GM21825 (cell line): ENCODE results near the gene DGAT2L6.
"Not testable (repeated sequence)": the region's sequence is repeated elsewhere in the genome, so short reads cannot be mapped to it uniquely, and the experiment has no call there.

Source experiments
- ATAC-seq: cut with Tn5 transposase; IDR thresholded peaks from one replicate; pipeline ENCODE4 v1.9.1; 2021; ENCODE audit warnings: mild to moderate bottlenecking, moderate library complexity; ENCODE audit not compliant: unreplicated experiment

DGAT2L6 gene

GRCh38 chrX:70196961-70197720 lies 19.9 kb downstream of the DGAT2L6 start:
- peak; percentile 77 for ATAC-seq

GRCh38 chrX:70201732-70202131 lies 24.4 kb downstream of the DGAT2L6 start:
- ATAC-seq = no peak

- ATAC-seq = no peak
Observed at GRCh38 chrX:70208479-70208878, 31.2 kb downstream of the DGAT2L6 start.

DNA sequence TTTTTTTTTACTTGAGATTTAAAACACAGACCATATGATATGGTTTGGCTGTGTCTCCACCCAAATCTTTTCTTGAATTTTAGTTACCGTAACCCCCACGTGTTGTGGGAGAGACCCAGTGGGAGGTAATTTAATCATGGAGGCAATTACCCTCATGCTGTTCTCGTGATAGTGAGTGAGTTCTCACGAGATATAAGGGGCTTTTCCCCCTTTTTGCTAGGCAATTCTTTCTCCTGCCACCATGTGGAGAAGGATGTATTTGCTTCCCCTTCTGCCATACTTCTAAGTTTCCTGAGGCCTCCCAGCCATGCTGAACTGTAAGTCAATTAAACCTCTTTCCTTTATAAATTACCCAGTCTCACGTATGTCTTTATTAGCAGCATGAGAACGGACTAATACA lies 32.3 kb downstream of the DGAT2L6 start:
- not testable (repeated sequence) for ATAC-seq

GRCh38 chrX:70219938-70220764 lies 42.9 kb downstream of the DGAT2L6 start:
- no peak for ATAC-seq

DNA sequence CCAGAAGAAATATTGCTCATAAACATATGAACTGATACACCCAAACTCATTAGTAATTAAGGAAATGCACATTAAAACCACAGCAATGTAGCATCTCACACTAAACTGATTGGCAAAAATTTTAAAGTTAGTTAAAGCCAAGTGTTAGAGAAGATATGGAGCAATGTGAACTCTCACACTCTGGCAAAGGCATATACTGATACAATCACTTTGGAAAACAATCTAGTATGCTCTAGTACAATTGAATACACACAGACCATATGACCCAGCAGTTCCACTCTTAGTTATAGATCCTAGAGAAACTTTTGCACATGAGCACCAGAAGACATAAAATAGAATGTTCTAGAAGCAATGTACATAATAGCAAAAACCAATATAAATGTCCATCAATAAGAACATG lies 48.8 kb downstream of the DGAT2L6 start:
- no peak for ATAC-seq

DNA sequence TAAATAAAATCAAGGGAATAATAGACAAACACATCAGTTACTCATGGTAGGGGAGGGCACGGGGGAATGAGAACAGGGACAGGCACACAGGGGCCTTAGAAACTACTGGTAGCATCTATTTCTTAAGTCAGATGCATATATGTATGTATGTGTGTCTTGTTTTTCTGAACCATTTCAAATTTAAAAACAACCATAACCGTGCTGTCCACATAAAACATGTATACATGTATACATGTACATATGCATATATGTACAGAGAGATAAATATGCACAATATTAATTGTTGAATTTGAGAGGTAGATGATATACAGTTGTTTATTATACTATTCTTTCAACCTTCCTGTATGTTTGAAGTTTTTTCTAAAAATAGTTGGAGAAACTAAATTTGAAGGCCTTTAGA lies 49.4 kb downstream of the DGAT2L6 start:
- no peak for ATAC-seq

GRCh38 chrX:70231666-70232065 lies 54.4 kb downstream of the DGAT2L6 start:
- ATAC-seq = no peak

DNA sequence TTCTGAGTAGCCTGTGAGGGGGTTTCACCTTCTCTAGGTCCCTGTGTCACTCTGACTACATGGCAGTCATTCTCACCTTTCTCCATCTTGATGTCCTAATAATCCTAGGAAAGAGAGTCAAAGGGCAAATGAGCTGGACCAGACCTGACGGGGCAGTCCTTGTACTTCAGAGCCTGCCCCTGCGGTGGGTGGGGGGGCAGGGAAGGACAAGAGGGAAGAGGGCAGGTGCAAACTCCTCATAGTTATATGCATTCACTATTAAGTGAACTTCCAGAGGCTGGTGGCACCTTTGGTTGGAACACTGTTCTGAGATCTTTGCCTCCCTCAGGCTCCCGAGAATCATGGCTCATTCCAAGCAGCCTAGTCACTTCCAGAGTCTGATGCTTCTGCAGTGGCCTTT lies 57.1 kb downstream of the DGAT2L6 start, which contains the start of gene AWAT1:
Gene AWAT1, plus strand, starts transcription at position 301 of the 400 bp plus-strand sequence. Its CDS starts 41 bp downstream, at position 342.
- no peak for ATAC-seq

DNA sequence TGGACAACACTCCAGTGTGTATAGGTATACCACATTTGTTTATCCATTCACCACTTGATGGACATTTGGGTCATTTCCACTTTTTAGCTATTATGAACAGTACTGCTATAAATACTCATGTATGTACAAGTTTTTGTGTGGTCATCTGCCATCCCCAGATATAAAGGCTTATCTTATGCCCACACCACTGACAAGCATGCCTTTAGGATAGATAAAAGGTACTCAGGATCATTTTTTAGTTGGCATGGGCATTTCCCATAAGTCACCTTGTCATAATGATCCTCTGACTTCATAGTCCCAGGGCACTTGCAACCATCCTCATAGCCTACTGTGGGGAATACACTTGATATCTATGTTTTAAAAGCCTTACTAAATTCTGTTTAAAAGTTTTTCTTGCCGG lies 63.5 kb downstream of the DGAT2L6 start:
- ATAC-seq = no peak

GRCh38 chrX:70241501-70241900 lies 64.2 kb downstream of the DGAT2L6 start:
- ATAC-seq = no peak

DNA sequence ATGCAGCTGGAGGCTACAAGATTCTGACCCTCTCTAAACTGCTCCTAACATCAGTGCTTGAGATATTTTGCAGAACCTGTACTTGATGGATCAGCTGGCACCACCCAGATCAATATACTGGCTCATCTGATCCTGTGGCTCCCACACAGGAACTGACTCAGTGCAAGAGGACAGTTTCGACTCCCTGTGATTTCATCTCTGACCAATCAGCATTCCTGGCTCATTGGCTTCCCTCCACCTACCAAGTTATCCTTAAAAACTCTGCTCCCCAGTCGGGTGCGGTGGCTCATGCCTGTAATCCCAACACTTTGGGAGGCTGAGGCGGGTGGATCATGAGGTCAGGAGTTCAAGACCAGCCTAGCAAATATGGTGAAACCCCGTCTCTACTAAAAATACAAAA lies 66.3 kb downstream of the DGAT2L6 start:
- not testable (repeated sequence) for ATAC-seq

DNA sequence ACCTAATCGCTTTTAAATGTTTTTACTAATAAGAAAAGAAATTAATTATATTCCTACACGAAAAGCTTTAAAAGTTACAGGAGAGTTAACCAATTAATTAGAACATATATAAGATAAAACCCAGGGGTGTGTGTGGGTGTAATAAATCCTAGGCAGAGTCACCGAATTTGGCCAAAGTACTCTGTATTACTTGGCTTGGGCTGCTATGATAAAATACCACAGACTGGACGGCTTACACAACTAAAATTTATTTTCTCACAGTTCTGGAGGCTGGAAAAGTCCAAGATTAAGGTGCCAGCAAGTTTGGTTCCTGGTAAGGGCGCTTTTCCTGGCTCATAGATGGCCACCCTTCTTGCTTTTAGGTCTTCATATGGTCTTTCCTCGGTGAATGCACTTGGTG lies 67.6 kb downstream of the DGAT2L6 start:
- no peak for ATAC-seq

DNA sequence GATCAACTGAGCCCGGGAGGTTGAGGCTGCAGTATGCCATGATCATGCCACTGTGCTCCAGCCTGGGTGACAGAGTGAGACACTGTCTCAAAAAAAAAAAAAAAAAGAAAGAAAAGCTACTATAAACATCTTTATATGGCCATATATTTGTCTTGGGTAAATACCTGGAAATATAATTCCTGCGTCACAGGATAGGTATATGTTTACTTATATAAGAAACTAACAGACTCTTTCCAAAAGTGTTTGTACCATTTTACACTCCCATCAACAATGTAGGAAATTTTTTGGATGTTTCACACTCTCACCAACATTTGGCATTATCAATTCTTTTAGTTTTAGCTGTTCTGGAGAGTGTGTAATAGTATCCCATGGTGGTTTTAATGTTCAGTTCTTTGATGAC lies 70.0 kb downstream of the DGAT2L6 start:
- ATAC-seq = no peak

DNA sequence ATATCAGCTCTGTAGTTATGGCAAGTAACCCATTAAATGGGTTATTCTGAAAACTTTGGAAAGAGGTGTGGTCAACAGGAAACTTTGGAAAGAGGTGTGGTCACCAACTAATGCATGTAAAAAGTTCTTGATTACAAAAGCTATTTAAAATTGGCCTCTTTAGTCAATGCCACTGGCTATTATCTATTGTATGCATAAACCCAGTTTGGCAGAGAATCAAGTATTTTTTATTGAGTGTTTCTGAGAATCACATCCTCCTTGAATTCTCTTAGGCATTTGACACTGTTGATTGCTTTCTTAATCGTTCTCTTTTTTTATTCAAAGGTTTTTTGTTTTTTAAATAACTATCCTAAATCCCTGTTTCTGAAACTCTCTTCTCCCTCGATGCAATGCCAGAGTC lies 75.2 kb downstream of the DGAT2L6 start:
- no peak for ATAC-seq

DNA sequence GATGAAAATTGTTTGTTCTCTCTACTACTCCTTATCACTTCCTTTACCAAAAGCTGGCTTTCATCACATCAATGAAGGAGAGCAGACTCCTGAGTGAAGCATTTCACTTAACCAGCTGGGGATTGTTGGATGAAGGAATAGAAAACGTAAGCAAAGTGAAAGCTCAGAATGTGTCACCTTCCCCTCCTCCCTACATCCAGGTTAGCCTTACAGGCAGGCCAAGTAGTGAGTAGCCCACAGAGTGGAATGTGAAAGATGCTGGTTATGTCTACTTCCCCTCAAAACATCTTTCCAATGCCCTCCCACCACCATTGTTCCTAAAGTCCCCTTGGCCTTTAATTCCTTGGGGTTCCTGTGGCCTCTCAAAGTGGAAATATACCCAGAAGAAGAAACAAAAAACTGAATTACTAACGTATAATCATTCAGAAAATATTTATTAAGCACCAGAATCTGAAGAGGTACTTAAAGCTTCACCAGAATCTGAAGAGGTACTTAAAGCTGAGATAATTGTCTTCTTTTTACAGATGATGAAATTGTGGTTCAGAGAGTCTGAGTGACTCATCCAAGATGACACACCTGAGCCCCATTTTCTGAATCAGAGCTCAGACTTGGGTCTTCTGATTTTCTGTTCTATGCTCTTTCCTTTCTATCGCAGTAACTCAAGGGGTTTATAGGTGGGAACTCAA lies 76.2 kb downstream of the DGAT2L6 start:
- no peak for ATAC-seq

DNA sequence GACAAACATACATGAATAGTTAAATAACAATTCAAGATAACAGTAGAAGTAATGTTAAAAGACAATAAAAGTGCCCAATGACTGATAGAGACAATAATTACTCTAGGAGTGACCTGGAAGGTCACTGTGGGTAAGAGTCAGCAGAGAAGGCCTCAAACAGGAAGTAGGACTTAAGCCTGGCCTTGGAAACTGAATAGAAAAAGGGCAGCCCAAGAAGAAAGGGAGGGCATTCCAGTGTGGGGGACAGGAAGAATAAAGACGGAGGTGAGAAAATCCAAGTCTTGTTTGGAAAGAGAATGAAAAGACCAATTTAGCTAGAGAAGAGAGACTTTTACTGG lies 76.7 kb downstream of the DGAT2L6 start:
- no peak for ATAC-seq

GRCh38 chrX:70254909-70255308 lies 77.6 kb downstream of the DGAT2L6 start:
- no peak for ATAC-seq
